Uterus (tissue), 4 donors: Measurements from ENCODE around the gene TTC36. TPM values are rescaled to one million over a fixed set of nuclear protein-coding genes. Genes with fewer than 3 reads are reported as not detected.

Source experiments
- DNase-seq, 2 donors: peaks; one replicate each; pipeline ENCODE4 v3.0.0-alpha.2; 2019 to 2020
- H3K27ac ChIP-seq, 2 donors: fragments of 200-600 bp; sonication (generic); 1 replicate in 1 of 2; 2 replicates in 1 of 2; pipeline ENCODE4 v1.5.1; 2016 to 2018
- H3K27me3 ChIP-seq, 2 donors: fragments of 200-600 bp; sonication (generic); one replicate each; pipeline ENCODE4 v1.5.1; 2018 to 2019; ENCODE audit warnings: control low read depth in 1 of 2
- H3K36me3 ChIP-seq, 2 donors: fragments of 200-600 bp; sonication (generic); one replicate each; pipeline ENCODE4 v1.5.1; 2019; ENCODE audit warnings: control low read depth in 1 of 2
- H3K4me1 ChIP-seq, 2 donors: fragments of 200-600 bp; sonication (generic); one replicate each; pipeline ENCODE4 v1.5.1; 2018 to 2019; ENCODE audit warnings: control low read depth in 1 of 2
- H3K4me3 ChIP-seq, 2 donors: fragments of 200-600 bp; sonication (generic); 1 replicate in 1 of 2; 2 replicates in 1 of 2; pipeline ENCODE4 v1.5.1; 2018 to 2019; ENCODE audit warnings: mild to moderate bottlenecking in 1 of 2
- H3K9me3 ChIP-seq, 2 donors: fragments of 200-600 bp; sonication (generic); one replicate each; pipeline ENCODE4 v1.5.1; 2019; ENCODE audit warnings: control low read depth in 1 of 2
- CTCF ChIP-seq, 4 experiments: fragments of 200-600 bp in 2 of 4; fragments of 450-650 bp in 2 of 4; sonication (generic) in 2 of 4; IDR thresholded peaks; one replicate each; pipeline ENCODE4 v1.5.1; 2016 to 2019; ENCODE audit warnings: antibody characterized with exemption in 4 of 4, mild to moderate bottlenecking in 2 of 4, moderate library complexity in 1 of 4
- POLR2A ChIP-seq, 2 donors: fragments of 450-650 bp; IDR thresholded peaks; one replicate each; pipeline ENCODE4 v1.6.1; 2016; ENCODE audit warnings: antibody characterized with exemption in 2 of 2, mild to moderate bottlenecking in 1 of 2, moderate library complexity in 1 of 2
- intact Hi-C: fragments of 100-400 bp; cut with DNase I; formaldehyde crosslinking; loops from one replicate; pipeline ENCODE4 v1.15.1; 2023; ENCODE audit warnings: low total_unique reads
- total RNA-seq, 4 donors: library from RNA; depleted of rRNA in 3 of 4; stranded (reverse); fragments of >200 nt in 3 of 4; gene quantifications; one replicate each; pipeline versions ENCODE4 v1.1.0 to v1.2.4, GENCODE V29; 2014 to 2023
- donor health status: DM: yes; HTN: yes; CAD: no.

Gene TTC36
- total RNA-seq, 4 donors from 2014 or later, result 1.8 TPM; not detected in 3

GRCh38 chr11:118519549-118519948 lies 7.7 kb upstream of the TTC36 start:
- no peak for DNase-seq
- intact Hi-C loops, result no loop called here
- no peaks in the 10 kb centered on the region for H3K9me3 ChIP-seq
- no peak overlapping the region for H3K4me3 ChIP-seq
- no peaks in the 10 kb centered on the region for H3K27me3 ChIP-seq
- no peak overlapping the region for H3K27ac ChIP-seq
- no peaks in the 10 kb centered on the region for H3K4me1 ChIP-seq
- no peak for TF ChIP-seq CTCF (IDR thresholded peaks at IDR 0.05)
- TF ChIP-seq POLR2A (IDR thresholded peaks at IDR 0.05), result no peak
- H3K36me3 ChIP-seq, result no peaks in the 10 kb centered on the region

GRCh38 chr11:118521892-118522311 lies 5.4 kb upstream of the TTC36 start:
- TF ChIP-seq CTCF (IDR thresholded peaks at IDR 0.05) (no peak), POLR2A (IDR thresholded peaks at IDR 0.05) (no peak)
- no peaks in the 10 kb centered on the region for H3K27me3 ChIP-seq
- no peak for DNase-seq
- no peak overlapping the region for H3K27ac ChIP-seq
- no peak overlapping the region for H3K4me3 ChIP-seq
- intact Hi-C loops, result no loop called here
- H3K4me1 ChIP-seq, result no peaks in the 10 kb centered on the region
- no peaks in the 10 kb centered on the region for H3K36me3 ChIP-seq
- no peaks in the 10 kb centered on the region for H3K9me3 ChIP-seq

- Histone ChIP-seq H3K4me3 (no peak overlapping the region), H3K27ac (no peak overlapping the region), H3K9me3 (no peaks in the 10 kb centered on the region), H3K27me3 (no peaks in the 10 kb centered on the region), H3K36me3 (no peaks in the 10 kb centered on the region), H3K4me1 (no peaks in the 10 kb centered on the region)
- no peak for DNase-seq
- TF ChIP-seq CTCF (IDR thresholded peaks at IDR 0.05) (peak in 2 of 4 experiments; percentile 5 to 30), POLR2A (IDR thresholded peaks at IDR 0.05) (no peak)
- intact Hi-C loops, result no loop called here
Measured at GRCh38 chr11:118522571-118523072, 4.7 kb upstream of the TTC36 start.

GRCh38 chr11:118524356-118524755 lies 2.9 kb upstream of the TTC36 start:
- no peaks in the 10 kb centered on the region for H3K4me1 ChIP-seq
- no peak for TF ChIP-seq CTCF (IDR thresholded peaks at IDR 0.05)
- H3K36me3 ChIP-seq, result no peaks in the 10 kb centered on the region
- H3K4me3 ChIP-seq, result no peak overlapping the region
- no peak overlapping the region for H3K27ac ChIP-seq
- DNase-seq, result no peak
- intact Hi-C loops, result no loop called here
- H3K27me3 ChIP-seq, result no peaks in the 10 kb centered on the region
- H3K9me3 ChIP-seq, result no peaks in the 10 kb centered on the region

GRCh38 chr11:118524757-118525470 lies 2.4 kb upstream of the TTC36 start:
- DNase-seq, result no peak
- H3K36me3 ChIP-seq, result no peaks in the 10 kb centered on the region
- H3K4me1 ChIP-seq, result no peaks in the 10 kb centered on the region
- H3K27ac ChIP-seq, result no peak overlapping the region
- no peak overlapping the region for H3K4me3 ChIP-seq
- TF ChIP-seq POLR2A (IDR thresholded peaks at IDR 0.05), result no peak
- no peak for TF ChIP-seq CTCF (IDR thresholded peaks at IDR 0.05)
- intact Hi-C loops, result no loop called here
- H3K9me3 ChIP-seq, result no peaks in the 10 kb centered on the region
- no peaks in the 10 kb centered on the region for H3K27me3 ChIP-seq
